Measurements from ENCODE around the gene ANK2. TPM values are rescaled to one million over a fixed set of nuclear protein-coding genes. Genes with fewer than 3 reads are reported as not detected.

The ANK2 gene
- total RNA-seq, 1 experiment from 2014 or later = 5.6 TPM

- Histone ChIP-seq H3K4me2 (ENCODE audit: low read length) (no peak overlapping the region), H3K27ac (ENCODE audit: low read depth, low read length) (no peak overlapping the region), H3K4me3 (replicated peaks in 1 of 2; ENCODE audit: low read depth in 1 of 2, low read length in 2 of 2) (no peak overlapping the region), H2AFZ (ENCODE audit: low read depth, low read length, poor library complexity, severe bottlenecking) (no peak overlapping the region), H3K27me3 (ENCODE audit: insufficient read depth, low read length) (no peaks in the 10 kb centered on the region), H3K36me3 (ENCODE audit: control insufficient read depth in 1 of 2, insufficient read depth in 2 of 2, low read length in 2 of 2) (no peaks in the 10 kb centered on the region), H3K79me2 (ENCODE audit: insufficient read depth, low read length) (no peaks in the 10 kb centered on the region), H3K9me2 (ENCODE audit: insufficient read depth) (no peaks in the 10 kb centered on the region), H3K9ac (ENCODE audit: low read length) (no peak overlapping the region), H4K20me1 (ENCODE audit: insufficient read depth) (no peaks in the 10 kb centered on the region), H3K4me1 (ENCODE audit: control insufficient read depth in 1 of 2, insufficient read depth in 2 of 2, low read length in 2 of 2) (no peaks in the 10 kb centered on the region), H3K9me3 (ENCODE audit: control insufficient read depth in 1 of 2, insufficient read depth in 1 of 2, low read depth in 1 of 2, low read length in 2 of 2) (no peaks in the 10 kb centered on the region)
- intact Hi-C loops (cut with micrococcal nuclease) = no loop called here
- BruUV-seq (replicated peaks) = no TSS peak
- DNase-seq (ENCODE audit: low read depth, low spot score) (no peak), ATAC-seq (no peak)
- TF ChIP-seq, protein P1, sequence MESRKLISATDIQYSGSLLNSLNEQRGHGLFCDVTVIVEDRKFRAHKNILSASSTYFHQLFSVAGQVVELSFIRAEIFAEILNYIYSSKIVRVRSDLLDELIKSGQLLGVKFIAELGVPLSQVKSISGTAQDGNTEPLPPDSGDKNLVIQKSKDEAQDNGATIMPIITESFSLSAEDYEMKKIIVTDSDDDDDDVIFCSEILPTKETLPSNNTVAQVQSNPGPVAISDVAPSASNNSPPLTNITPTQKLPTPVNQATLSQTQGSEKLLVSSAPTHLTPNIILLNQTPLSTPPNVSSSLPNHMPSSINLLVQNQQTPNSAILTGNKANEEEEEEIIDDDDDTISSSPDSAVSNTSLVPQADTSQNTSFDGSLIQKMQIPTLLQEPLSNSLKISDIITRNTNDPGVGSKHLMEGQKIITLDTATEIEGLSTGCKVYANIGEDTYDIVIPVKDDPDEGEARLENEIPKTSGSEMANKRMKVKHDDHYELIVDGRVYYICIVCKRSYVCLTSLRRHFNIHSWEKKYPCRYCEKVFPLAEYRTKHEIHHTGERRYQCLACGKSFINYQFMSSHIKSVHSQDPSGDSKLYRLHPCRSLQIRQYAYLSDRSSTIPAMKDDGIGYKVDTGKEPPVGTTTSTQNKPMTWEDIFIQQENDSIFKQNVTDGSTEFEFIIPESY (IDR thresholded peaks at IDR 0.05; ENCODE audit: extremely low read depth, insufficient replicate concordance, low read length) = no peak
- no peak for TF ChIP-seq POLR2A (IDR thresholded peaks at IDR 0.05; ENCODE audit: borderline replicate concordance, extremely low read depth, insufficient read depth, insufficient read length)
- no peak for TF ChIP-seq POLR2AphosphoS5 (IDR thresholded peaks at IDR 0.05; ENCODE audit: low read depth, low read length)
- no peak for TF ChIP-seq ATF3 (IDR thresholded peaks at IDR 0.05)
- no peak for TF ChIP-seq SIN3A (IDR thresholded peaks at IDR 0.05; ENCODE audit: low read depth)
- TF ChIP-seq FOSL1 (IDR thresholded peaks at IDR 0.05; ENCODE audit: low read depth) = no peak
- TF ChIP-seq, protein P2, sequence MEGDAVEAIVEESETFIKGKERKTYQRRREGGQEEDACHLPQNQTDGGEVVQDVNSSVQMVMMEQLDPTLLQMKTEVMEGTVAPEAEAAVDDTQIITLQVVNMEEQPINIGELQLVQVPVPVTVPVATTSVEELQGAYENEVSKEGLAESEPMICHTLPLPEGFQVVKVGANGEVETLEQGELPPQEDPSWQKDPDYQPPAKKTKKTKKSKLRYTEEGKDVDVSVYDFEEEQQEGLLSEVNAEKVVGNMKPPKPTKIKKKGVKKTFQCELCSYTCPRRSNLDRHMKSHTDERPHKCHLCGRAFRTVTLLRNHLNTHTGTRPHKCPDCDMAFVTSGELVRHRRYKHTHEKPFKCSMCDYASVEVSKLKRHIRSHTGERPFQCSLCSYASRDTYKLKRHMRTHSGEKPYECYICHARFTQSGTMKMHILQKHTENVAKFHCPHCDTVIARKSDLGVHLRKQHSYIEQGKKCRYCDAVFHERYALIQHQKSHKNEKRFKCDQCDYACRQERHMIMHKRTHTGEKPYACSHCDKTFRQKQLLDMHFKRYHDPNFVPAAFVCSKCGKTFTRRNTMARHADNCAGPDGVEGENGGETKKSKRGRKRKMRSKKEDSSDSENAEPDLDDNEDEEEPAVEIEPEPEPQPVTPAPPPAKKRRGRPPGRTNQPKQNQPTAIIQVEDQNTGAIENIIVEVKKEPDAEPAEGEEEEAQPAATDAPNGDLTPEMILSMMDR (IDR thresholded peaks at IDR 0.05 in 2 of 3, conservative IDR thresholded peaks at IDR 0.05 in 1 of 3; ENCODE audit: borderline replicate concordance in 1 of 3, insufficient read depth in 1 of 3, low read depth in 2 of 3, low read length in 2 of 3) = no peak
- TF ChIP-seq ELF1 (IDR thresholded peaks at IDR 0.05; ENCODE audit: borderline replicate concordance, low read depth) = no peak
- no peak for TF ChIP-seq CEBPB (IDR thresholded peaks at IDR 0.05; ENCODE audit: low read depth)
- CTCF ChIA-PET = no interaction called here
- RAD21 ChIA-PET (ENCODE audit: low non-redundant PET in 1 of 2, low total read pairs in 2 of 2, uncharacterized antibody in 2 of 2, unreplicated experiment in 2 of 2) = no interaction called here
- POLR2A ChIA-PET = no interaction called here
These were observed 129.6 kb downstream of the ANK2 start for GRCh38 chr4:113179091-113179490.
